Fibroblast of lung (primary cell): ENCODE results near the gene EFCAB6. TPM values are rescaled to one million over a fixed set of nuclear protein-coding genes. Genes with fewer than 3 reads are reported as not detected.

ENCODE experiments used
- DNase-seq, 2 donors: peaks; one replicate each; pipeline versions ENCODE4 v3.0.0 to v3.0.0-alpha.2; 2010; ENCODE audit warnings: low read depth in 2 of 2
- H2AFZ ChIP-seq: 2 replicates; pipeline ENCODE4 v1.5.1; 2012; ENCODE audit warnings: low read length, control low read depth, inconsistent platforms
- H3K27ac ChIP-seq: 2 replicates; pipeline ENCODE4 v1.5.1; 2011; ENCODE audit warnings: low read length, control low read depth; ENCODE audit not compliant: insufficient read depth
- H3K27me3 ChIP-seq: 2 replicates; pipeline ENCODE4 v1.5.1; 2011; ENCODE audit warnings: mild to moderate bottlenecking, low read length; ENCODE audit not compliant: control insufficient read depth, insufficient read depth
- H3K36me3 ChIP-seq: 2 replicates; pipeline ENCODE4 v1.5.1; 2011; ENCODE audit warnings: low read length; ENCODE audit not compliant: control insufficient read depth, insufficient read depth
- H3K4me1 ChIP-seq: 2 replicates; pipeline ENCODE4 v1.5.1; 2011; ENCODE audit warnings: low read length; ENCODE audit not compliant: control insufficient read depth, insufficient read depth; ENCODE audit errors: extremely low read depth
- H3K4me2 ChIP-seq: 2 replicates; pipeline ENCODE4 v1.5.1; 2011; ENCODE audit warnings: low read length, control low read depth; ENCODE audit not compliant: insufficient read depth; ENCODE audit errors: extremely low read depth
- H3K4me3 ChIP-seq, 4 experiments: fragments of 200-600 bp in 1 of 4; sonication (generic) in 1 of 4; replicated peaks in 1 of 4; 2 replicates each; pipeline ENCODE4 v1.5.1; 2011 to 2016; ENCODE audit warnings: low read length in 4 of 4, low read depth in 3 of 4, mild to moderate bottlenecking in 3 of 4, control low read depth in 2 of 4, inconsistent platforms in 1 of 4, mixed read lengths in 1 of 4; ENCODE audit not compliant: insufficient read depth in 1 of 4; ENCODE audit errors: control extremely low read depth in 1 of 4
- H3K79me2 ChIP-seq: 2 replicates; pipeline ENCODE4 v1.5.1; 2012; ENCODE audit warnings: mild to moderate bottlenecking, low read length, inconsistent platforms; ENCODE audit not compliant: control insufficient read depth, insufficient read depth
- H3K9ac ChIP-seq: 2 replicates; pipeline ENCODE4 v1.5.1; 2011; ENCODE audit warnings: mild to moderate bottlenecking, low read length, control low read depth; ENCODE audit not compliant: insufficient read depth
- H3K9me3 ChIP-seq: 2 replicates; pipeline ENCODE4 v1.5.1; 2012; ENCODE audit warnings: low read depth, low read length; ENCODE audit not compliant: control insufficient read depth, insufficient read depth
- H4K20me1 ChIP-seq: 2 replicates; pipeline ENCODE4 v1.5.1; 2011; ENCODE audit warnings: low read length; ENCODE audit not compliant: control insufficient read depth, insufficient read depth; ENCODE audit errors: extremely low read depth
- CTCF ChIP-seq, 2 donors: IDR thresholded peaks in 1 of 2; conservative IDR thresholded peaks in 1 of 2; 1 replicate in 1 of 2; 2 replicates in 1 of 2; pipeline ENCODE4 v1.5.1; 2011 to 2012; ENCODE audit warnings: low read length in 2 of 2, control low read depth in 1 of 2, inconsistent platforms in 1 of 2, low read depth in 1 of 2, mild to moderate bottlenecking in 1 of 2
- EZH2 ChIP-seq: IDR thresholded peaks from 2 replicates; pipeline ENCODE4 v1.5.1; 2012; ENCODE audit warnings: low read length, control low read depth, mild to moderate bottlenecking; ENCODE audit errors: missing control alignments
- polyA plus RNA-seq, 2 donors: library from polyadenylated mRNA; depleted of rRNA in 1 of 2; stranded (reverse) in 1 of 2; unstranded in 1 of 2; fragments of >200 nt; gene quantifications; 2 replicates each; pipeline ENCODE4 v1.2.1, GENCODE V29; 2011 to 2012; ENCODE audit warnings: missing spikeins in 1 of 2
- total RNA-seq: library from RNA; depleted of rRNA; stranded (reverse); fragments of >200 nt; gene quantifications from 2 replicates; pipeline ENCODE4 v1.2.1, GENCODE V29; 2014

EFCAB6 gene
- total and polyA plus RNA-seq, 2 donors (not counting 1 experiment from before 2014, with no cell fraction given): 1.0 to 1.5 TPM

GRCh38 chr22:43487311-43488030 lies 324.6 kb downstream of the EFCAB6 start:
- no peak overlapping the region for H2AFZ ChIP-seq
- no peaks in the 10 kb centered on the region for H3K4me1 ChIP-seq
- H3K4me3 ChIP-seq: no peak overlapping the region
- H3K9ac ChIP-seq: no peak overlapping the region
- no peaks in the 10 kb centered on the region for H3K79me2 ChIP-seq
- no peaks in the 10 kb centered on the region for H3K36me3 ChIP-seq
- H3K4me2 ChIP-seq: no peak overlapping the region
- no peak for TF ChIP-seq CTCF (conservative IDR thresholded peaks at IDR 0.05 in 1 of 2, IDR thresholded peaks at IDR 0.05 in 1 of 2; ENCODE audit: low read depth in 1 of 2, low read length in 2 of 2)
- TF ChIP-seq EZH2: no peak
- H4K20me1 ChIP-seq: no peaks in the 10 kb centered on the region
- no peaks in the 10 kb centered on the region for H3K27me3 ChIP-seq
- DNase-seq: no peak
- H3K9me3 ChIP-seq: no peaks in the 10 kb centered on the region
- H3K27ac ChIP-seq: no peak overlapping the region

GRCh38 chr22:43485502-43486089 lies 326.5 kb downstream of the EFCAB6 start:
- DNase-seq: no peak
- Histone ChIP-seq H3K27ac (no peak overlapping the region), H2AFZ (no peak overlapping the region), H3K4me3 (no peak overlapping the region), H3K4me1 (no peaks in the 10 kb centered on the region), H3K4me2 (no peak overlapping the region), H3K36me3 (no peaks in the 10 kb centered on the region), H3K9me3 (no peaks in the 10 kb centered on the region), H3K27me3 (no peaks in the 10 kb centered on the region), H3K9ac (no peak overlapping the region), H4K20me1 (no peaks in the 10 kb centered on the region), H3K79me2 (no peaks in the 10 kb centered on the region)
- TF ChIP-seq EZH2 (no peak), CTCF (conservative IDR thresholded peaks at IDR 0.05 in 1 of 2, IDR thresholded peaks at IDR 0.05 in 1 of 2; ENCODE audit: low read depth in 1 of 2, low read length in 2 of 2) (no peak)

- Histone ChIP-seq H3K4me2 (no peak overlapping the region), H3K4me3 (no peak overlapping the region), H3K79me2 (no peaks in the 10 kb centered on the region), H3K27ac (no peak overlapping the region), H3K27me3 (no peaks in the 10 kb centered on the region), H2AFZ (no peak overlapping the region), H3K9me3 (no peaks in the 10 kb centered on the region), H4K20me1 (no peaks in the 10 kb centered on the region), H3K36me3 (no peaks in the 10 kb centered on the region), H3K9ac (no peak overlapping the region), H3K4me1 (no peaks in the 10 kb centered on the region)
- no peak for TF ChIP-seq CTCF (conservative IDR thresholded peaks at IDR 0.05 in 1 of 2, IDR thresholded peaks at IDR 0.05 in 1 of 2; ENCODE audit: low read depth in 1 of 2, low read length in 2 of 2)
- TF ChIP-seq EZH2: no peak
- no peak for DNase-seq
Measured at GRCh38 chr22:43484227-43484626, 327.9 kb downstream of the EFCAB6 start.
